OCI-LY1 (cell line): ENCODE data around the gene ARFGAP3.

ENCODE experiments used
- H2AFZ ChIP-seq: fragments of 200-600 bp; sonication (generic), shearing (Covaris generic); 2 replicates; pipeline ENCODE4 v1.6.0; 2014; ENCODE audit warnings: antibody characterized with exemption, mild to moderate bottlenecking, low read length
- H3F3A ChIP-seq: fragments of 200-600 bp; sonication (generic), shearing (Covaris generic); 2 replicates; pipeline ENCODE4 v1.6.0; 2014; ENCODE audit warnings: mild to moderate bottlenecking, antibody characterized with exemption, low read length, moderate library complexity; ENCODE audit not compliant: insufficient read depth
- H3K27ac ChIP-seq: fragments of 200-600 bp; sonication (generic); 2 replicates; pipeline ENCODE4 v1.5.1; 2014; ENCODE audit warnings: low read length, mixed run types, mild to moderate bottlenecking, low read depth; ENCODE audit not compliant: poor library complexity, severe bottlenecking
- H3K27me3 ChIP-seq: fragments of 200-600 bp; sonication (generic); 2 replicates; pipeline ENCODE4 v1.6.0; 2014; ENCODE audit warnings: antibody characterized with exemption, mild to moderate bottlenecking, low read length, moderate library complexity; ENCODE audit not compliant: insufficient read depth
- H3K36me3 ChIP-seq: fragments of 200-600 bp; sonication (generic); 2 replicates; pipeline ENCODE4 v1.6.1; 2014; ENCODE audit warnings: mild to moderate bottlenecking, antibody characterized with exemption, low read length, moderate library complexity, mixed read lengths; ENCODE audit not compliant: insufficient read depth
- H3K4me1 ChIP-seq: fragments of 200-600 bp; sonication (generic); 2 replicates; pipeline ENCODE4 v1.5.1; 2014; ENCODE audit warnings: mild to moderate bottlenecking, low read length, moderate library complexity; ENCODE audit not compliant: insufficient read depth, severe bottlenecking
- H3K4me2 ChIP-seq: fragments of 200-600 bp; sonication (generic), shearing (Covaris generic); 2 replicates; pipeline ENCODE4 v1.6.1; 2014; ENCODE audit warnings: low read length
- H3K4me3 ChIP-seq: fragments of 200-600 bp; sonication (generic); 2 replicates; pipeline ENCODE4 v1.5.1; 2014; ENCODE audit warnings: low read length, low read depth, mild to moderate bottlenecking, mixed read lengths; ENCODE audit not compliant: poor library complexity, severe bottlenecking
- H3K79me2 ChIP-seq: fragments of 200-600 bp; shearing (Covaris generic); 2 replicates; pipeline ENCODE4 v1.6.1; 2016; ENCODE audit warnings: mixed run types, low read length, mixed read lengths; ENCODE audit not compliant: insufficient read depth
- H3K9ac ChIP-seq: fragments of 200-600 bp; sonication (generic), shearing (Covaris generic); 2 replicates; pipeline ENCODE4 v1.6.1; 2014; ENCODE audit warnings: mild to moderate bottlenecking, low read length, mixed read lengths
- H3K9me2 ChIP-seq: fragments of 200-600 bp; sonication (generic), shearing (Covaris generic); 2 replicates; pipeline ENCODE4 v1.6.1; 2014; ENCODE audit warnings: low read depth, mild to moderate bottlenecking, low read length, mixed read lengths
- H3K9me3 ChIP-seq: fragments of 200-600 bp; shearing (Covaris generic); 2 replicates; pipeline ENCODE4 v1.6.1; 2014; ENCODE audit warnings: low read length, mixed read lengths
- H4K20me1 ChIP-seq: fragments of 200-600 bp; sonication (generic), shearing (Covaris generic); 2 replicates; pipeline ENCODE4 v1.6.0; 2016; ENCODE audit warnings: mild to moderate bottlenecking, low read length; ENCODE audit not compliant: insufficient read depth
- CTCF ChIP-seq: fragments of 200-600 bp; sonication (generic), shearing (Covaris generic); IDR thresholded peaks from 2 replicates; pipeline ENCODE4 v1.5.1; 2017; ENCODE audit warnings: mild to moderate bottlenecking, antibody characterized with exemption, low read length, moderate library complexity, mixed read lengths
- EZH2 ChIP-seq: fragments of 200-600 bp; sonication (generic), shearing (Covaris generic); IDR thresholded peaks from 2 replicates; pipeline ENCODE4 v1.8.0; 2017; ENCODE audit warnings: borderline replicate concordance, mixed run types, mild to moderate bottlenecking, antibody characterized with exemption, low read length, moderate library complexity, mixed read lengths

The ARFGAP3 gene

GRCh38 chr22:42842658-42843370, 14.3 kb downstream of the ARFGAP3 start:
- no peaks in the 10 kb centered on the region for H3K9me2 ChIP-seq
- no peaks in the 10 kb centered on the region; the same call in 1 of the 2 replicates for H3K36me3 ChIP-seq
- no peaks in the 10 kb centered on the region for H3K27me3 ChIP-seq
- H3K4me3 ChIP-seq, result no peak overlapping the region
- H2AFZ ChIP-seq, result no peak overlapping the region
- no peaks in the 10 kb centered on the region for H4K20me1 ChIP-seq
- no peak for TF ChIP-seq CTCF
- TF ChIP-seq EZH2, result no peak
- no peaks in the 10 kb centered on the region for H3F3A ChIP-seq
- no peak overlapping the region for H3K4me2 ChIP-seq
- H3K9me3 ChIP-seq, result no peaks in the 10 kb centered on the region
- no peak overlapping the region for H3K9ac ChIP-seq
- no peak overlapping the region for H3K27ac ChIP-seq
- no peaks in the 10 kb centered on the region for H3K79me2 ChIP-seq
- H3K4me1 ChIP-seq, result no peaks in the 10 kb centered on the region

GRCh38 chr22:42841444-42841843, 15.6 kb downstream of the ARFGAP3 start:
- Histone ChIP-seq H3K9me2 (no peaks in the 10 kb centered on the region), H3K9me3 (no peaks in the 10 kb centered on the region), H3K4me3 (no peak overlapping the region), H3K4me2 (no peak overlapping the region), H2AFZ (no peak overlapping the region), H3K79me2 (no peaks in the 10 kb centered on the region), H3K27ac (no peak overlapping the region), H3K27me3 (no peaks in the 10 kb centered on the region), H3F3A (no peaks in the 10 kb centered on the region), H3K36me3 (no peaks in the 10 kb centered on the region; the same call in 1 of the 2 replicates), H3K9ac (no peak overlapping the region), H4K20me1 (no peaks in the 10 kb centered on the region), H3K4me1 (no peaks in the 10 kb centered on the region)
- TF ChIP-seq CTCF (no peak), EZH2 (no peak)

GRCh38 chr22:42837556-42837955, 19.5 kb downstream of the ARFGAP3 start:
- Histone ChIP-seq H3K27me3 (no peaks in the 10 kb centered on the region), H4K20me1 (no peaks in the 10 kb centered on the region), H3K27ac (no peak overlapping the region), H3K9me2 (no peaks in the 10 kb centered on the region), H3K4me3 (no peak overlapping the region), H3K9ac (no peak overlapping the region), H3K36me3 (no peaks in the 10 kb centered on the region), H3F3A (no peaks in the 10 kb centered on the region), H2AFZ (no peak overlapping the region), H3K4me2 (no peak overlapping the region), H3K9me3 (no peaks in the 10 kb centered on the region), H3K79me2 (no peaks in the 10 kb centered on the region), H3K4me1 (no peaks in the 10 kb centered on the region)
- TF ChIP-seq CTCF, result no peak
- no peak for TF ChIP-seq EZH2
